Natural killer cell (primary cell): ENCODE data around the gene STYK1. TPM values are rescaled to one million over a fixed set of nuclear protein-coding genes. Genes with fewer than 3 reads are reported as not detected.

Experiments
- ATAC-seq, 3 donors: fragments of 150-1000 bp in 2 of 3; fragments of 200-7000 bp in 1 of 3; cut with Tn5 transposase; 1 replicate in 1 of 3; 2 replicates in 2 of 3; pipeline ENCODE4 v1.10.0; 2021; ENCODE audit warnings: mild to moderate bottlenecking in 2 of 3, moderate library complexity in 2 of 3
- DNase-seq, 2 donors: peaks; one replicate each; pipeline versions ENCODE4 v3.0.0 to v3.0.0-alpha.2; 2013 to 2021; ENCODE audit warnings: mixed read lengths in 1 of 2
- H3K27ac ChIP-seq: one replicate; pipeline ENCODE4 v1.5.1; 2013; ENCODE audit warnings: mild to moderate bottlenecking, low read length
- H3K27me3 ChIP-seq: one replicate; pipeline ENCODE4 v1.6.1; 2013; ENCODE audit warnings: low read length; ENCODE audit not compliant: control insufficient read depth, insufficient read depth
- H3K36me3 ChIP-seq: one replicate; pipeline ENCODE4 v1.6.1; 2013; ENCODE audit warnings: low read length; ENCODE audit not compliant: control insufficient read depth, insufficient read depth
- H3K4me1 ChIP-seq: one replicate; pipeline ENCODE4 v1.6.1; 2013; ENCODE audit warnings: low read length; ENCODE audit not compliant: control insufficient read depth, insufficient read depth
- H3K4me3 ChIP-seq: one replicate; pipeline ENCODE4 v1.5.1; 2013; ENCODE audit warnings: low read length
- H3K9me3 ChIP-seq: one replicate; pipeline ENCODE4 v1.6.1; 2013; ENCODE audit warnings: low read length; ENCODE audit not compliant: control insufficient read depth, insufficient read depth
- H3K27ac Mint-ChIP-seq, 2 donors: one replicate each; pipeline ENCODE4 v1.8.0; 2022; ENCODE audit warnings: mild to moderate bottlenecking in 2 of 2, mixed read lengths in 2 of 2, moderate library complexity in 1 of 2
- H3K27me3 Mint-ChIP-seq, 2 donors: one replicate each; pipeline ENCODE4 v1.8.0; 2022; ENCODE audit warnings: low read depth in 2 of 2, mixed read lengths in 2 of 2
- H3K36me3 Mint-ChIP-seq: one replicate; pipeline ENCODE4 v1.8.0; 2022; ENCODE audit warnings: mixed read lengths
- H3K4me1 Mint-ChIP-seq, 2 donors: one replicate each; pipeline ENCODE4 v1.8.0; 2022; ENCODE audit warnings: mixed read lengths in 2 of 2
- H3K4me3 Mint-ChIP-seq: one replicate; pipeline ENCODE4 v1.8.0; 2022; ENCODE audit warnings: mild to moderate bottlenecking, moderate library complexity, mixed read lengths
- H3K9me3 Mint-ChIP-seq, 2 donors: one replicate each; pipeline ENCODE4 v1.8.0; 2022; ENCODE audit warnings: mixed read lengths in 2 of 2
- WGBS: methylation state at CpG from one replicate; pipeline ENCODE4 v1.1.7; 2013; ENCODE audit warnings: missing lambda C conversion rate; ENCODE audit not compliant: insufficient coverage; 5-methylcytosine and 5-hydroxymethylcytosine counted together
- intact Hi-C: fragments of 100-400 bp; cut with micrococcal nuclease; formaldehyde crosslinking; loops from one replicate; pipeline ENCODE4 v1.14.2; 2022
- total RNA-seq, 4 donors: library from RNA; stranded (reverse); fragments of 120-200 nt in 1 of 4; gene quantifications; one replicate each; pipeline versions ENCODE4 v1.2.3 to v1.2.4, GENCODE V29; 2013 to 2022
- TF ChIP-seq, protein P1 (sequence below): fragments of 200-600 bp; IDR thresholded peaks from one replicate; pipeline ENCODE4 v1.8.0; 2022; ENCODE audit warnings: antibody characterized with exemption

STYK1 gene
- total RNA-seq, 3 donors from 2014 or later (not counting 1 experiment from before 2014, with no cell fraction given) = 2.0 to 2.6 (median 2.4) TPM

DNA sequence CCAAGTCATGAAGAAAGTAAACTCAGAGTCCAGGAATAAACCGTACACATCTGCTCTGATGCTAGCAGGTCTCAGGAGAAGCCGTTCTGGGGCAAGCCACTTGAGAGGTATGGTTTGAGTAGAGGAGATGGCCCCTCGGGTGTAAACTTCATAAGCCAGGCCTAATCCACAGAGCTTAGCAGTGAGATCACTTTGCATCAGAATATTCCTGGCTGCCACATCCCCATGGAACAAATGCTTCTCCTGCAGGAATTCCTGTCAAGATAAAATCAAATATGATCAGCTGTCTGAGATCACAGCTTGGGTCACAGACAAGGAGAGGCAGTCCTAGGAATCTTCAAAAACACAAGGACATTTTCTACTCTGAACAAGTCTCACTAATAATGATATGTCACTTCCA lies 49.2 kb downstream of the STYK1 start:
- Mint-ChIP-seq H3K4me3 (no peak overlapping the region), H3K27me3 (peaks cover 3 to 5% of the 10 kb centered on the region in 2 donors), H3K27ac (no peak overlapping the region), H3K4me1 (no peaks in the 10 kb centered on the region), H3K36me3 (no peaks in the 10 kb centered on the region), H3K9me3 (no peaks in the 10 kb centered on the region)
- no peak overlapping the region for H3K27ac ChIP-seq
- H3K4me1 ChIP-seq = no peaks in the 10 kb centered on the region
- no peaks in the 10 kb centered on the region for H3K9me3 ChIP-seq
- intact Hi-C loops = no loop called here
- peaks cover 15% of the 10 kb centered on the region for H3K36me3 ChIP-seq
- H3K27me3 ChIP-seq = no peaks in the 10 kb centered on the region
- H3K4me3 ChIP-seq = no peak overlapping the region
- DNase-seq (no peak), ATAC-seq (no peak)
- 91% methylated on average over 3 of the region's 3 CpGs for WGBS
- TF ChIP-seq, protein P1, sequence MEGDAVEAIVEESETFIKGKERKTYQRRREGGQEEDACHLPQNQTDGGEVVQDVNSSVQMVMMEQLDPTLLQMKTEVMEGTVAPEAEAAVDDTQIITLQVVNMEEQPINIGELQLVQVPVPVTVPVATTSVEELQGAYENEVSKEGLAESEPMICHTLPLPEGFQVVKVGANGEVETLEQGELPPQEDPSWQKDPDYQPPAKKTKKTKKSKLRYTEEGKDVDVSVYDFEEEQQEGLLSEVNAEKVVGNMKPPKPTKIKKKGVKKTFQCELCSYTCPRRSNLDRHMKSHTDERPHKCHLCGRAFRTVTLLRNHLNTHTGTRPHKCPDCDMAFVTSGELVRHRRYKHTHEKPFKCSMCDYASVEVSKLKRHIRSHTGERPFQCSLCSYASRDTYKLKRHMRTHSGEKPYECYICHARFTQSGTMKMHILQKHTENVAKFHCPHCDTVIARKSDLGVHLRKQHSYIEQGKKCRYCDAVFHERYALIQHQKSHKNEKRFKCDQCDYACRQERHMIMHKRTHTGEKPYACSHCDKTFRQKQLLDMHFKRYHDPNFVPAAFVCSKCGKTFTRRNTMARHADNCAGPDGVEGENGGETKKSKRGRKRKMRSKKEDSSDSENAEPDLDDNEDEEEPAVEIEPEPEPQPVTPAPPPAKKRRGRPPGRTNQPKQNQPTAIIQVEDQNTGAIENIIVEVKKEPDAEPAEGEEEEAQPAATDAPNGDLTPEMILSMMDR = no peak

DNA sequence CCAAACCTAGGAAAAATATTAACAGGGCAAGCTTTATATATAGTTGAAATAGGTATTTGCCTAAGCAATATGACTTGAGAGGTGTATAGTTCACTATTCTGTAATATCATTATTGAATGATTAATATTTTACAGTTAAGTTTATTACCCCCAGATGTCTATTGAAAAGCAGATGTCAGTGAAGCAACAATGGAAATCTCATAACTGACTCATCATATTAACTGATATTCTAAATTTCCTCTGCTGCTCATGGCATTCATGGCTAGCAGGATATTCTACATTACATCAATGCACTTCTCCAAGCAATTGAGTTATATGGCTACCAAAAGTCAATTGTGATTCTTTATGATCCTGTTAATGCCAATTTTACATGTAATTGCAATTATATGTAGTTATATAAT lies 50.7 kb downstream of the STYK1 start:
- Mint-ChIP-seq H3K27me3 (peaks cover 6 to 11% of the 10 kb centered on the region in 2 donors), H3K4me1 (no peaks in the 10 kb centered on the region), H3K36me3 (no peaks in the 10 kb centered on the region), H3K9me3 (no peaks in the 10 kb centered on the region), H3K27ac (no peak overlapping the region), H3K4me3 (no peak overlapping the region)
- ATAC-seq (no peak), DNase-seq (no peak)
- H3K4me3 ChIP-seq = no peak overlapping the region
- H3K4me1 ChIP-seq = no peaks in the 10 kb centered on the region
- TF ChIP-seq, protein P1 = no peak
- H3K27me3 ChIP-seq = no peaks in the 10 kb centered on the region
- no peaks in the 10 kb centered on the region for H3K9me3 ChIP-seq
- peaks cover 15% of the 10 kb centered on the region for H3K36me3 ChIP-seq
- intact Hi-C loops = no loop called here
- H3K27ac ChIP-seq = no peak overlapping the region

DNA sequence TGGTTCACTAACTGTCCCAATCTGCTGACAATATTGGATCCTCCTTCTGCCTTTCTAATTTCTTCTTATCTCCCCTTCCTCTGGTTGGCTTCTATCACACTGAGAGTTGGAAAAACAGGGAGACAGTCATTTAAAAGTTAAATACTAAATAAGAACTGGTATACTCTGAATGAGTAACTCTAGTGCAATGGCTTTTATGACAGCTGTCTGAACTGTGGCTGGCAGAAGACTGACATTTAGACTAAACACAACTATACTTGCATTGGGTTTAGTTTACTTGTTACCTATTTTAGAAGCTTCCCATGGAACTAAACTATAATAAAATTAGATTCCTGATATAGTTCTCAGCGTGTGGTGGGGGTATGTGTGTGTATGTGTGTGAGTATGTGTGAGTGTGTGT lies 52.6 kb downstream of the STYK1 start:
- Mint-ChIP-seq H3K4me3 (no peak overlapping the region), H3K36me3 (no peaks in the 10 kb centered on the region), H3K27me3 (peaks cover 6 to 8% of the 10 kb centered on the region in 2 donors), H3K9me3 (no peaks in the 10 kb centered on the region), H3K27ac (no peak overlapping the region), H3K4me1 (no peaks in the 10 kb centered on the region)
- no peaks in the 10 kb centered on the region for H3K27me3 ChIP-seq
- H3K27ac ChIP-seq = no peak overlapping the region
- intact Hi-C loops = no loop called here
- no peaks in the 10 kb centered on the region for H3K4me1 ChIP-seq
- no peak overlapping the region for H3K4me3 ChIP-seq
- no peaks in the 10 kb centered on the region for H3K9me3 ChIP-seq
- TF ChIP-seq, protein P1 = no peak
- WGBS = no CpG with 5 or more reads among the region's 1 CpG
- peaks cover 11% of the 10 kb centered on the region for H3K36me3 ChIP-seq
- no peak for ATAC-seq
- DNase-seq = no peak

DNA sequence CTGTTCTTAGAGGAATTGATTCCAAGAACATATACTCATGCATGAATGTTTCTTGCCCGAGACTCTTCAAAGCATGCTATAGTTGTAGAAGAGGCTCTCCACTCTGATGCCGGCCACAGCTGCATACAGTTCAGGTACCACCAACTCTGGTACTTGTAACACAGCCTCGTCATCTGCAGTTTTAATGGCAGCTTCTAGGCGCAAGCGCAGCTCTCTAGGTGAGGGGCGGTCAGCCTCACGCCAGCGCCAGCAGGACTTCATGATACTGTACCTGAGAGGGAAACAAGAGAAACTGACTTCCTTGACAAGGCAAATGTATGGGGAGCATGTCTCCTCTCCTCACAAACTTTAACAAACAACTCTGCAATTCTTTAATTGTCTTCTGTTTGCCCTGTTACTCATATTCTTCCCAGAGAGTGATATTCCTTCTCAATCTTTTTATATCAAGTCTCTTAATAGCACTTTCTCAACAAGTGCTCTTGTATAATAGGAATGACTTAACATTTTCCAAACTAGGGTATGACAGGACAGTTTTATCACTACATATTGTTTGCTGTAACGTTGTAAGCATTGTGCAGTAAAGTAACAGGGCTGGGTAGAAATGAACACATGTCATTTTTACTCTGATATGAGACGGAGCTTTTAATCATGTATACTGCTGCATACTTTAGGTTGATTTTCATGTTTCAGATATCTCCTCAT lies 53.6 kb downstream of the STYK1 start:
- TF ChIP-seq, protein P1 = no peak
- 92% methylated on average over 8 of the region's 10 CpGs for WGBS
- peaks cover 9% of the 10 kb centered on the region for H3K36me3 ChIP-seq
- DNase-seq = no peak
- H3K27me3 ChIP-seq = no peaks in the 10 kb centered on the region
- ATAC-seq = no peak
- Mint-ChIP-seq H3K36me3 (no peaks in the 10 kb centered on the region), H3K4me3 (no peak overlapping the region), H3K27me3 (peaks cover 6 to 8% of the 10 kb centered on the region in 2 donors), H3K27ac (no peak overlapping the region), H3K4me1 (no peaks in the 10 kb centered on the region), H3K9me3 (no peaks in the 10 kb centered on the region)
- H3K4me1 ChIP-seq = no peaks in the 10 kb centered on the region
- H3K27ac ChIP-seq = no peak overlapping the region
- intact Hi-C loops = no loop called here
- no peaks in the 10 kb centered on the region for H3K9me3 ChIP-seq
- no peak overlapping the region for H3K4me3 ChIP-seq
